Panc1 (cell line): ENCODE results near the gene WTAP. TPM values are rescaled to one million over a fixed set of nuclear protein-coding genes. Genes with fewer than 3 reads are reported as not detected.

Source experiments
- ATAC-seq: fragments of 200-7000 bp; cut with Tn5 transposase; 2 replicates; pipeline ENCODE4 v1.9.1; 2020; ENCODE audit warnings: mild to moderate bottlenecking, moderate library complexity
- BruUV-seq: library from RNA; stranded (reverse); fragments of 400-500 nt; replicated peaks from 2 replicates; lab custom pipeline; 2021; lab: Mats Ljungman, UMichigan
- CTCF ChIA-PET: fragments of 300-600 bp; sonication (Branson Sonifier 250); formaldehyde crosslinking; loops from one replicate; lab custom pipeline; 2022; ENCODE audit warnings: antibody characterized with exemption; lab: Charles Lee
- POLR2A ChIA-PET: fragments of 300-600 bp; sonication (Branson Sonifier 250); formaldehyde crosslinking; loops from one replicate; lab custom pipeline; 2022; ENCODE audit warnings: antibody characterized with exemption; lab: Charles Lee
- DNase-seq: peaks from one replicate; pipeline ENCODE4 v3.0.0-alpha.2; 2010; ENCODE audit warnings: low read depth, low spot score
- H3K27ac ChIP-seq: 2 replicates; pipeline ENCODE4 v1.5.1; 2011; ENCODE audit warnings: mild to moderate bottlenecking, low read length, inconsistent platforms
- H3K27me3 ChIP-seq: fragments of 200-500 bp; sonication (Bioruptor generic); 2 replicates; pipeline ENCODE4 v1.6.0; 2014; ENCODE audit warnings: low read length, inconsistent platforms; ENCODE audit not compliant: control insufficient read depth, insufficient read depth
- H3K36me3 ChIP-seq: fragments of 200-500 bp; sonication (Bioruptor generic); 2 replicates; pipeline ENCODE4 v1.5.1; 2014; ENCODE audit warnings: inconsistent platforms, mild to moderate bottlenecking, low read length, moderate library complexity; ENCODE audit not compliant: control insufficient read depth, insufficient read depth
- H3K4me1 ChIP-seq: 2 replicates; pipeline ENCODE4 v1.5.1; 2011; ENCODE audit warnings: inconsistent platforms, mild to moderate bottlenecking, low read length, moderate library complexity; ENCODE audit not compliant: control insufficient read depth, insufficient read depth
- H3K4me3 ChIP-seq, 2 experiments: 2 replicates each; pipeline ENCODE4 v1.5.1; 2011 to 2012; ENCODE audit warnings: low read depth in 2 of 2, low read length in 2 of 2, mild to moderate bottlenecking in 2 of 2, inconsistent platforms in 1 of 2, moderate library complexity in 1 of 2
- H3K9me3 ChIP-seq: fragments of 200-500 bp; sonication (Bioruptor generic); 2 replicates; pipeline ENCODE4 v1.5.1; 2014; ENCODE audit warnings: low read depth, mild to moderate bottlenecking, inconsistent platforms, low read length, moderate library complexity; ENCODE audit not compliant: control insufficient read depth, insufficient read depth
- CTCF ChIP-seq: fragments of 450-650 bp; IDR thresholded peaks from 2 replicates; pipeline ENCODE4 v1.5.1; 2017; ENCODE audit warnings: mild to moderate bottlenecking
- POLR2AphosphoS5 ChIP-seq: IDR thresholded peaks from 2 replicates; pipeline ENCODE4 v1.6.1; 2012; ENCODE audit warnings: mild to moderate bottlenecking, low read depth, low read length, moderate library complexity
- REST ChIP-seq, 2 experiments: IDR thresholded peaks; 2 replicates each; pipeline ENCODE4 v1.6.1; 2011 to 2012; ENCODE audit warnings: low read depth in 2 of 2, control low read depth in 1 of 2, low read length in 1 of 2, mild to moderate bottlenecking in 1 of 2, moderate library complexity in 1 of 2; ENCODE audit not compliant: insufficient read depth in 1 of 2
- SIN3A ChIP-seq: IDR thresholded peaks from 2 replicates; pipeline ENCODE4 v1.6.1; 2012; ENCODE audit warnings: low read depth, mild to moderate bottlenecking, low read length, moderate library complexity, borderline replicate concordance; ENCODE audit not compliant: insufficient read depth
- TCF7L2 ChIP-seq: IDR thresholded peaks from 2 replicates; pipeline ENCODE4 v1.6.1; 2011; ENCODE audit warnings: mild to moderate bottlenecking, low read depth, low read length, inconsistent platforms
- in situ Hi-C: cut with HindIII; loops from 2 replicates; pipeline ENCODE4 v1.10.0; 2016; ENCODE audit warnings: low sequenced_read_pairs, low pct_unique_long_range_greater_than_20kb
- intact Hi-C: fragments of 100-400 bp; cut with micrococcal nuclease; formaldehyde crosslinking; loops from one replicate; pipeline ENCODE4 v1.10.0; 2022; ENCODE audit not compliant: unreplicated experiment
- total RNA-seq: library from RNA; stranded (reverse); gene quantifications from one replicate; pipeline ENCODE4 v1.2.1, GENCODE V29; 2021; ENCODE audit not compliant: unreplicated experiment

WTAP gene
- total RNA-seq, 1 experiment from 2014 or later, result 112 TPM

GRCh38 chr6:159769470-159769869 lies 42.2 kb downstream of the WTAP start:
- H3K4me1 ChIP-seq, result no peaks in the 10 kb centered on the region
- ATAC-seq (no peak), DNase-seq (no peak)
- no peak overlapping the region for H3K4me3 ChIP-seq
- POLR2A ChIA-PET, result interaction anchor here (0.6 kb wide), 1 partner anchor 19 kb away, joined by 3 read pairs; no protein-coding TSS in a partner anchor
- CTCF ChIA-PET, result no interaction called here
- in situ Hi-C loops, result no loop called here
- TF ChIP-seq TCF7L2 (no peak), CTCF (no peak), SIN3A (no peak), POLR2AphosphoS5 (no peak), REST (IDR thresholded peaks at IDR 0.05; ENCODE audit: insufficient read depth in 1 of 2, low read depth in 2 of 2, low read length in 1 of 2) (no peak)
- no peak overlapping the region for H3K27ac ChIP-seq
- BruUV-seq, result no TSS peak
- peaks cover 20% of the 10 kb centered on the region for H3K36me3 ChIP-seq
- no peaks in the 10 kb centered on the region for H3K27me3 ChIP-seq
- no peaks in the 10 kb centered on the region for H3K9me3 ChIP-seq
- intact Hi-C loops, result no loop called here

- CTCF ChIA-PET, result no interaction called here
- POLR2A ChIA-PET, result interaction anchor here (0.7 kb wide), 1 partner anchor 10 kb away, joined by 3 read pairs; no protein-coding TSS in a partner anchor
- Histone ChIP-seq H3K27me3 (no peaks in the 10 kb centered on the region), H3K27ac (no peak overlapping the region), H3K9me3 (no peaks in the 10 kb centered on the region), H3K4me3 (no peak overlapping the region), H3K36me3 (peaks cover 15% of the 10 kb centered on the region), H3K4me1 (no peaks in the 10 kb centered on the region)
- in situ Hi-C loops (no loop called here), intact Hi-C loops (no loop called here)
- ATAC-seq, result no peak
- DNase-seq, result no peak
- no peak for TF ChIP-seq TCF7L2
- TF ChIP-seq POLR2AphosphoS5, result no peak
- TF ChIP-seq CTCF, result no peak
- no peak for TF ChIP-seq REST (IDR thresholded peaks at IDR 0.05; ENCODE audit: insufficient read depth in 1 of 2, low read depth in 2 of 2, low read length in 1 of 2)
- TF ChIP-seq SIN3A, result no peak
- no TSS peak for BruUV-seq
These were observed 44.9 kb downstream of the WTAP start for GRCh38 chr6:159772196-159772595.
